Activated naive CD4-positive, alpha-beta T cell (primary cell): ENCODE data around the gene C3orf70.

ENCODE experiments used
- DNase-seq, 4 experiments: peaks; one replicate each; lab custom pipeline; 2025; lab: John Stamatoyannopoulos, UW

Gene C3orf70, protein sequence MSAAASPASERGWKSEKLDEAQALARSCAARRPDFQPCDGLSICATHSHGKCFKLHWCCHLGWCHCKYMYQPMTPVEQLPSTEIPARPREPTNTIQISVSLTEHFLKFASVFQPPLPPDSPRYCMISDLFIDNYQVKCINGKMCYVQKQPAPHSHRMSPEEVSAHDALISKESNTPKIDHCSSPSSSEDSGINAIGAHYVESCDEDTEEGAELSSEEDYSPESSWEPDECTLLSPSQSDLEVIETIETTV

DNA sequence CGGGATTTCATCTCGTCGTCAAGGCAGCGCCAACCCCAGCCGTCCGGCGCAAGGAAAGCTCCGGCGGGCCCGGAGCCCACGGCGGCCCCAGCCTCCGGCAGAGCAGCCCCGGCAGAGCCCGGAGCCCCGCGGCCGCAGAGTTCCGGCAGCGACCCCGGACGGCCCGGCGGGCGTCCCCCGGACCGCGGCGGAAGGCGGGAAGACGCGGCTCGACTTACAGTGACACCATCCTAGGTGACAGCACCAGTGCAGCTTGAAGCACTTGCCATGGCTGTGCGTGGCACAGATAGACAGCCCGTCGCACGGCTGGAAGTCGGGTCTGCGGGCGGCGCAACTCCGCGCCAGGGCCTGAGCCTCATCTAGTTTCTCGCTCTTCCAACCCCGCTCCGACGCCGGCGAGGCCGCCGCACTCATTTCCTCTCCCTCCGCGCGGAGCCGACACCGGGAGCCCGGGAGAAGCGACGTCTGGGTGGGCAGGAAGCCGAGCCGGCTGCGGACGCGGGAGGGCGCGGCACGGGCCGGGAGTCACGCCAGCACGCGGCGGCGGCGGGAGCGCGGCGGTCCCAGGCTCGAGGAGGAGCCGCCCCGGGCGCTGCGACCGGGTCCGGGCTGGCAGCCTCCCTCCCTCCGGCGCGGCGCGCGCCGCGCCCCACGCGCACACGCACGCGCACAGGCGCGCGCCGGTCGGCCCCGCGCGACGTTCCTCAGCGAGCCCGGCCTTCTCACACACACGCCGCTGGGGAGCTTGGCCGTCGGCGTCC lies at the start of gene C3orf70:
C3orf70 (minus strand) TSS at position 651 of the 761 bp plus-strand sequence; CDS start at position 414, 237 bp downstream.
- no peak for DNase-seq

DNA sequence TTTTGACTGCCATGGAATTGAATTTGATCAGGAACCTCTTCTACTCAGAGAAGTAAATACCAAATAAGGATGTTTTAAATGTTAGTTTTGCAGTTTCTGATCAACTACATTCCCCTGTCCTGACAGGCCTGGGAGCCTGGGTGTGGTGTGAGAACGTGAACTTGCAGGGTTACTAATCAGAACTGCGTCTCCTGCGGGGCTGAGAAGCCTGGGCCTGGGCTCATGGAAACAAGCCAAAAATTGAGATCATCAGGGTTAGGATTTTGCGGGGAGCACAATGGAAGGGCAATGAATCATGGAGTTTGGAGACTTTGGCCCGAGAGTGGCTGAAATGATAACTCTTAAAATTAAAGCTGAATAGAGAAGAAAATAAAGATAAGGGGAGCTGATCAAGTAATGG lies 47.8 kb upstream of the C3orf70 start:
- no peak for DNase-seq

DNA sequence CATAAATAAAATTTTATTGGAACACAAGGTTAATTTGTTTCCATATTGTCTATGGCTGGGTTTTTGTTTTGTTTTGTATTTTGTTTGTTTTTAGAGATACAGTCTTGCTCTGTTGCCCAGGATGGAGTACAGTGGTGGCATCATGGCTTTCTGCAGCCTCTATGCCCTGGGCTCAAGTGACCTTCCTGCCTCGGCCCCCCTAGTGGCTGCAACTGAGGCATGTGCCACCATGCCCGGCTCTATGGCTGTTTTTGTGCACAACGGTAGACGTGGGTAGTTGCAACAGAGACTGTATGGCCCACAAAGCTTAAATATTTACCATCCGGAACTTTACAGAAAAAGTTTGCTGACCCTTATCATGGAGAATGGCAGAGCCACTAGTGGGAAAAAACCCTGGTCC lies 46.8 kb upstream of the C3orf70 start:
- DNase-seq, result no peak

DNA sequence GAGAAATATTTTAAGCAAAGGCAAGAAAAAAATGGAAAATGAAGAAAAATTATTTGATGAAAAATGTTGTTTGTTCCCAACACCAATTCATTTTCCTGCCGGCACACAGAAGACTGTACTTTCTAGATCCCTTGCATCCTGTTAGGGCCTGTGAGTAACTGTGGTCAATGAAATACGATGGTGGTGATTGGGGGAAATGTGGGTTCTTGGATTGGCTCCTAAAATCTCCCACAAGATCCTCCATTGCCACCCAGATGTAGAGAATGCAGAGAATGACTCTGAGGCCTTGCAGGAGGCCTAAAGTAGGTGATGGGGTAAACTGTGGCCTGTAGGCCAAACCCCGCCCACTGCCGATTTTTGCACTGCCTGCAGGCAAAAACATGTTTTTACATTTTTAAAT lies 46.3 kb upstream of the C3orf70 start:
- no peak for DNase-seq

DNA sequence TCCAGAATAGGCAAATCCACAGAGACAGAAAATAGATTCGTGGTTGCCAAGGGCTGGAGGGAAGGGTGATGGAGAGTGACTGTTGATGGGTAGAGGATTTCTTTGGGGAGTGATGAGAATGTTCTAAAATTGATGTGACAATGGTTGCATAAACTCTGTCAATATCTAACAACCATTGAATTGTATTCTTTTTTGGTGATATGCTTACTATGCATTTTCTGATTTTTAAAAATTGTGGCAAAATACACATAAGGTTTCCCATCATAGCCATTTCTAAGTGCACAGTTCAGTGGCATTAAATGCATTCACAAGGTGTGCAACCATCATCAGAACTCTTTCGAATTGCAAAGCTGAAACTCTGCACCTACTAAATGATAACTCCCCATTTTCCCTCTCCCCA lies 44.2 kb upstream of the C3orf70 start:
- no peak for DNase-seq

DNA sequence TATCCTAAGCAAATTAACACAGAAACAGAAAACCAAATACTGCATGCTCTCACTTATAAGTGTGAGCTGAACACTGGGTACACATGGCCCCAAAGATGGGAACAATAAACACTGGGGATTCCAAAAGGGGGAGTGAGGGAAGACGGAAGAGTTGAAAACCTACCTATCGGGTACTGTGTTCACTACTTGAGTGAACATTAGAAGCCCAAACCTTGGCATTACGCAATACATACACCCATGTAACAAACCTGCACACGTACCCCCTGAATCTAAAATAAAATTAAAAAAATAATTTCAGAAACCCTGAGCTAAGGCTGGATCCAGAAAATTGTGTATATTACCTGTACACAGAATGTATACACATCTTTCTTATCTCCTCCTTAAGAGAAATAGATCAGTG lies 42.8 kb upstream of the C3orf70 start:
- DNase-seq, result no peak

DNA sequence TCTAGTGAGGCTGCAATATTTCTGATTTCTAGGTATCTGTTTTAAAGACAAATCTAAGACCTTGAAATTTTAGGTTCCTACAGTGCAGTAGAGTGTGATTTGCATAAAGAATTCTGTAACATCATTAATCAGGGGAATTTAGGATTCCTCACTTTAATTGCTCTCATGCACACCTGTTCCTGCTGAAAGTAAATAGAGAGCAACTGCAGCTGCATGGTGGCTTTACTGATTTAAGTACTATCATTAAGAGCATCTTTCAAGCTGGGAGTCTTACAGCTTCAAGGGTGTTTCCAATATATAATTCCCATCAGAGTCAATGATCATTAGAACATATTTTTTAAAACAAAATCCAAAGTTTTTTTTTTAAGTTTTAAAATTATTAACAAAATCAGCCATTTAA lies 36.0 kb upstream of the C3orf70 start:
- no peak for DNase-seq

DNA sequence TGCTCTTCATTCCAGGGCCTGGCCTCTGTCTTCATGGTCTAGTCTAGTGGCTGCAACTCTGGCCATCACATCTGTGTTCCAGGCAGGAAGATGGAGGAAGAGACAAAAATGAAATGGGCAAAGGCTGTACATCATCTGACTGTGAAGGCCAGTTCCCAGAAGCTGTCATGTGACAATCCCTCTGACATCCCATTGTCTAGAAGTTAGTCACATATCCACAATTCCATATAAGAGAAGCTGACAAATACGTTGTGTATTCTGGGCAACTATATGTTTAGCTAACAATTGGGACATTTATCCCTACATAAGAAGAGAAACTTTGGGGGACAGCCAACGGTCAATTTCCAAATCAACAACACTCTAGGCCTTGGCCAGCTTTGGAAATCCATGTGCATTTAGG lies 34.5 kb upstream of the C3orf70 start:
- no peak for DNase-seq

DNA sequence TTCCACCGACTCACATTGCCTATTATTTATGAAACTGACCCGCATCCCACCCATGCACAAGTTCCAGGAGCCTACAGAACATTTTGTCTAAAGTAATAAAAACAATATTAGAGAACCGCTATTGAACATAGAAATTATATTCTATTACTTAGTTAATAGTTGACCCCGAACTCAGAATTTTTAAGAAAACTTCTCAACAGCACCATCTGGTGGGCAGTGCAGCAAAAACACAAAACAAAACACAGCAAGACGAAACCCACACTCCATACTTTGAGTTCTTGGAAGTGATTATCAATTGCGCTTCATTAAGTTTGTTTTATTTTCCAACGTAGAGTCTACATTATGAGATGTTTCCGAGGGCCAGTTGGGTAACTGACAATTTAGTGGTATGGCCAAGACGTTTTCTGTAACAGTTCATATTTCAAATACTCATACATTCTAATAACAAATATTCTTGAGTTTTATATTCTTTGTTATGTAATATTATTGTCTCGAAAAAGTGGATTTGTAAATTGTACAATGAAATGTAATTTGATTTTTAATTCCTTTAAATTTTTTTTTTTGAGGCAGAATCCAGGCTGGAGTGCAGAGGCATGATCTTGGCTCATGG lies 24.0 kb upstream of the C3orf70 start:
- no peak for DNase-seq

DNA sequence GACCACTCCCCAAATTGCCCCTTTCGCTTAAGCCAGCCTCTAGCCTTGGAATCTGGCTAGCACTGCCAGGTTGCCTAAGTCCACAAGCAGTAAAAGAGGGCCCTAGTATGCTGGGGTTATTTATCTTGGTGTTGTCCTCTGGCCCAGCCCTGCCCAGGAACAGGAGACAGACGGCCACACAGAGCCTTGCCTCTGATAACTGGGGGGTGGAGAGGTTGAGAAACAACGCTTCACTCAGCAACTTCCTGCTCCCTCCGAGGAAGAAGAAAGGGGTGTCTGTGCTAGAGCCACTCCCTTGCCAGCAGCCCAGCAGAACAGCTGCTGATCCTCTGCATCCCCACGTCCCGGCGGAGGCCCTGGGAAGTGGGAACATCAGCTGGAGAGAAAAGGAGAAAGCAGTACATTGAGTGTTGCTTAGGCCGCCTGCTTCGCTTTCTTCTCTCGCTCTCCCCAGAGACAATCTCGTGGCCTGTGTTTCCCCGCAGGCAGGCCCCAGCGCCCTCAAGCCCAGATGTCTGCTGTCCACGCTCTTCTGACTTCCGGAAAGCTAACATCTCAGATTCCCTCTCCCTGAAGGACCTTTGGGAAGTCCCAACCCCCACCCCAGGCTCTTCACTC lies 22.6 kb upstream of the C3orf70 start:
- no peak for DNase-seq

DNA sequence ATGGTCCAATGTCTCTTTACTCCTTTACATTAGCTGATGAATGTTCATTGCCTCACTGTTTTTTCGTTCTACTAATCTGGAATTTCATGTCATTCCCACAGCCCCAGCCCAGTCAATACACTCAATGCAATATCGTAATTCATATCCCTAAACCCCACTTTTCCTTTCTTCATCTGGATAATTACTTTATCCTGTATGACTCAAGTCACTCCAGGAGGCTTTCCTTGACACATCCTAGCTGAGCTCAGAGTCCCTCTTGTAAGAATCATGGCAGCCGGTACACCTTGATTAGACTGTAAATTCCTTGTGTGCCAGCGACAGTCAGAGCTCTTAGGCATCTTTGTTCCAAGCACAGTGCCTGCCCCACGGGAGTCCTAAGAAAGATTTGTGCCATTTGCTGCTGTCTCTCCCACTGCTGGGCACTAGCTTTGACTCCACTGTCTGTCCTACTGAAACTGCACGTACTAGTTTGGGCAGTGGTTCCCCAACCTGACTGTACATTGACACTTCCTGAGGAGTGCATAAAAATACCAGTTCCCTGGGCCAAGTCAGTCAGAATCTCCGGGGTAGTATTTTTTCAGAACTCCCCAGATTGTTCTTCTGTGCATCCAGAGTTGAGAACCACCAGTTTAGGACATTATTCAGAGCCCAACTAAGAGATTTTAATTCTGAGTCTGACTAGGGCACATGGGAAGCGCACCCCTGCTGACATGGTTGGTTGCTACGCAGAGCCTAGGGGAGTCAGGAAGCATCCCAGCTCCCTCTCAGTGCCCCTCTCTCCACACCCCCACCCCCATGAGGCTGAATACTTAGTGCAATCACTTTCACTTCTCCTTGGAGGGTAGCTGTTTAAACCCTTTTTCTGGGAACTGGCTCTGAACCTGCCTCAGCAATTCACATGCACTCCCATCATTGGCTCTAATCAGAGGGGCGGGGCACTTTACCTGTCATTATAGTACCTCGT lies 19.5 kb upstream of the C3orf70 start:
- DNase-seq, result no peak

DNA sequence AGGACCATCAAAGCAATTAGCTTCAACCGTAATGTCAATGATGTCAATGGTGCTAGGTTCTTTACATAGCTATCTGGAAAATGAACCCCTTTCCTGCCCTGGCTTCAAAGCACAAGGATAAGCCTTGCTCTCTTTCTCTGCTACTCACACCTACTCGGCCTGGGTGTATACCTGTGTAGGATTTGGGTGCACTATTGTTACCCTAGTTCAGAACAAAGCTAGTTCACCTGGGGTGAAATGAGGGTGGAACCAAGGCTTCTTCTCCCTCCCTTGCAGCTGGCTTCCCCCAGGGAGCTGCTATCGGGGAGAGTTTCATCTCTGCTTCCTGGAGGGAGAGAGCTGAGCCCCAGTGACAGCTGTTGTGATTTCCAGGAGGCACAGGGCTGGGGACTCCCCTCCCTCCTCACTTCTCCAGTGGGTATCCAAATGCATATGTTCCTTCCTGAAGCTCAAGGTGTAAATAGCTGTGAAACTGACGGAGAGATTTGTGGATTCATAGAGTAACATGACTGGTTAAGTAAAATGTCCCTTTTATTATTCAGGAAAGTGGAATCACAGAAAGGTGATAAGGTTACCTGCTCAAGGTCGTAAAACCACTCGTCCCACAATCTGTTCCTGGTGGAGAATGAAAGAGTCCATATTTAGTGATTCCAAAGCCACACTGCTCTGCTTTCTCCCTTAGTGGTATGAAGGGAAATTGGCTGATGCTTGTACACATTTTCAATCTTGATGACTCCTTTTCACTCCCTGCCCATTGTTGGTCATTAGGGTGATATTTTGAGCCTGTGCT lies 11.8 kb upstream of the C3orf70 start:
- DNase-seq, result no peak

DNA sequence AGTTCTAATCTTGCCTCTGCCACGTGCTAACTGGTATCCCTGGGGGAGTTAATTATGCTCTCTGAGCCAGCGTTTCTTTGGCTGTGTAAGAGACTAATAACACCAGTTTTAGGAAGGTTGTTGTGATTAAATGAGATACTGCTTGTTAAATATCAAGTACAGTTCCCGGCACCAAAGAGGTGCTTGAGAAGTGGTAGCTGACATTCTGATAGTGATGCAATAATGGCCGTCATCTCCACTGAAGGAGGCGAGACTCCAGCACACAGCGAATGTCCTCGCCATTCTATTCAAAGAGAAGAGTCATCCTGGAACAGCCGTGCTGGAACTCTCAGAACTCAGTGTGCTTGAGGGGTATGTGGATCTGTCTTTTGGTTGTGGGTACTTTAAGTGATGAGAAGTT lies 9.8 kb upstream of the C3orf70 start:
- no peak for DNase-seq

DNA sequence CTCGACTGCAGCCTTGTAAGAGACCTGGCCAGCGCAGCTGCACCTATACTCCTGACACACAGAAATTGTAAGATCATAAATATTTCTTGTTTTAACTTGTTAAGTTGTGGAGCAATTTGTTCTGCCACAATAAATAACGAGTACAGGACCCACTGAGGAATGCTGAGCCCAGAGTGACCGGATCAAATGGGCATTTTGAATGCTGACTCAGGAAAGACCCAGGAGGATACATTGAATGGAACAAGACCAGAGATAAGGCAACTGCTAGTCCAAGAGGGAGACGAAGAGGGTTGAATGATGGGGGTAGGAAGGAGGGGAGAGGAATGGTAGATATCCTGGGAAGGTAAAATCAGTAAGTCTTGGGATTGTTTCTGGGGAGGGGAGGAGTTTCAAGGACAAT lies 8.9 kb upstream of the C3orf70 start:
- DNase-seq, result no peak

DNA sequence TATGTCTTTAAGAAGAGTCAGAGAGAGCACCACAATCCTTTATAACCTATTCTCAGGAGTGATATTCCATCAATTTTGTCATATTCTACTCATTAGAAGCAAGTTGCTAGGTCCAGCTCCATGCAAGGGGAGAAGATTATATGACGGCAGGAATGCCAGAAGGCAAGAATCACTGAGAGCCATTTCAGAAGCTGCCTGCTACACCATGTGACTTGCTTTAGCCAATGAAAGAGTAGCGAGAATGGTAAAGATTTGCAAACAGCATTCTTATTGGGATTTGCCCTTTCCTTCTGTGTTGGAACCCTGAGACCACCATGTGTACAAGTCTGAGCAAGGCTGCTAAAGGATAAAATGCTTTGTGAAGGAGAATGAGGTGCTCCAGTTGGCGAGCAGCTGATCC lies 4.5 kb upstream of the C3orf70 start:
- DNase-seq, result no peak

DNA sequence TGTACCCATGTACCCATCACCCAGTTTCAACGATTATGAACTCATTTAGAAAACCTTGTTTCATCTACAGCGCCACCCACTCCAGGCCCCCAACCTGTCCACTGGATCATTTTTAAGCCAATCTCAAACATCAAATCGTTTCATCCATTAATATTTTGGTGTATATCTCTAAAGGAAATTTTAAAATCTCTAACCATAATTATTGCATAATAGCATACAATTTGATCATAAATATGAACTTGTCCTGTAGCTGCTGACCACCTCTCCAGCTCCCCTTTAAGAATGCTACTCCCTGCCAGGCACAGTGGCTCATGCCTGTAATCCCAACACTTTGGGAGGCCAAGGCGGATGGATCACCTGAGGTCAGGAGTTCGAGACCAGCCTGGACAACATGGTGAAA lies 2.8 kb upstream of the C3orf70 start:
- no peak for DNase-seq

DNA sequence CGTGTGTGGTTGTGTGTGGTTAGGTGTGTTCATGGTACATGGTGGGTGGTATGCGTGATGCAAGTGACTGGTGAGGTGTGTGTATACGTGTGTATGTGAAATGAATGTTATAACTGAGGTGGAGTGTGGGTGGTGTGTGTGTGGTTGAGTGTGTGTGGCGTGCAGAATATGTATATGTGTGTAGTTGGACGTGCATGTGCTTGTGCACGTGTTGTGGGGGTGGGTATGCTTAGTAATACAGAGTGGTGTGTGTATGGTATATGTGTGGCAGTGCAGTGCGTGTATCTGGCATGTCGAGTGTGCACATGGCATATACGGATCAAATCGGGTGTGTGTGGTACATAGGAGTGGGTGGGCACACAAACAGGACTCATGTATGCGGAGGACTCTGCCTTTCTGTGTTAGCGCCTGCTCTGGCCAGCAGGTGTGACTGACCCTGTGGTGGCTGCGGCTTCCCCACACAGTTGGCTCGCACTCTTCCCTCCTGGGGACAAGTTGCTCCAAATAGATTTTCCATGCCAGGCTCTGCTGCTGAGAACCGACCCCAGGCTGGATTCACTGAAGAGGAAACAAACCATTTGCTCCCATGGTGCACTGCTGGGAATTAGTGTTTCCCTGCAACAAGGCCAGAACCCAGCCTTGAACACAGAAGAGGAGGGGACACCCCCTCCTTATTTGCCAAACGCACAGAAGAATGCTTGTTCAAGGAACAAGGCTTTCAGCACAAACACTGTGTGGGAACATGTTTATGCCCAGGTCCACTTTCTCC lies 1.2 kb upstream of the C3orf70 start:
- no peak for DNase-seq

DNA sequence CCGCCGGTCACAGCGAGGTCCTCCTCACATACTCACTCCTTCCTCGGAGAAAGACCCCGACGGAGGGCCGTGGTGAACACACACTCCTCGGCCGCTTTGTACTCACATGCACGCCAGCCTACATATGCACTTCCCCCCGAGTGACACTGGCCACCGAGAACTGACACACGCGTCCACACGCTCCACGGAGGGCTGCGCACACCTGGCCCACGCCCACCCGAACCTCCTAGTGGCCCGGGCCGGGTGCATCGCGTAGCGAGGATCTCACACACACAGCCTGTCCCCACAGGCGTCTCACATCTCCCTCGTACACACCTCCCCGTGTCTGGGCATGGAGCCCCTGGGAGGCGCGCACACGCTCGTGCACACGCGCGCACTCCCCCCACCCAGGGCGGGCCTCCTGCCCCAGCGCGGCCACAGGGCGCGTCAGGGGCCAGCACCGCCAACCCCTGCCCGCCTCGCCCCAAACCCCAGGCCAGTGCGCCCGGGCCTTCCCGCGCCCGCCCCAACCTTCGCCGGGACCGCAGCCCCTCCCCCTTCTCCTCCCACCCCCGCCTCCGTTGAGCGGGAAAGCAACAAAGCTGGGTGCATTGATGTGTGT lies 411 bp upstream of the C3orf70 start:
- no peak for DNase-seq

DNA sequence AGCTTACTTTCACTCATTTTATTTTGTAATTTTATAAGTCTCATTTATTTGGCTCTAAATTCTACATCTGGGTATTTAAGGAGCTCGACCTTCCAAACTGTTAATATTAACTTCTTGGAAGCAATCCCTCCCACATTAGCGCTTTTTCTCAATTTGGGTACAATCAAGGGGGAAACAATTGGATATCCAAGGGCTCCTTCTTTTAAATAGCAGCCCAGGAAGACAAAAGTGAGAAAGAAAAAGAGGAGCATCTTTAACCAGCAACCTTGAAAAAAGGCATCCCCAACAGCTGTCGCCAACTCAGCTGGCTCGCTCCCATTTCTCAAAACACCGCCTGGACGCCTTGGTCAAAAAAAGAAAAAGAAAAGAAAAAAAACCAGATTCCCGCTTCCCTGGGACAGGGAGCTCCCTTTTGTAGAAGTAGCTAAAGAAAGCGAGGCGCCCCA lies 873 bp downstream of the C3orf70 start:
- DNase-seq, result no peak
